HG03442 (cell line): ENCODE measurements around the gene COQ8B.
"Not testable (repeated sequence)": the region's sequence is repeated elsewhere in the genome, so short reads cannot be mapped to it uniquely, and the experiment has no call there.

Experiments
- ATAC-seq: cut with Tn5 transposase; IDR thresholded peaks from one replicate; pipeline ENCODE4 v1.9.1; 2021; ENCODE audit warnings: mild to moderate bottlenecking, moderate library complexity; ENCODE audit not compliant: unreplicated experiment

Gene COQ8B

GRCh38 chr19:40742886-40743285 is 26.2 kb upstream of the COQ8B start:
- ATAC-seq, result no peak

- ATAC-seq, result no peak
Measured at GRCh38 chr19:40742477-40742876, 25.8 kb upstream of the COQ8B start.

GRCh38 chr19:40741527-40742390 is 25.1 kb upstream of the COQ8B start:
- no peak for ATAC-seq

GRCh38 chr19:40740747-40741146 is 24.1 kb upstream of the COQ8B start:
- no peak for ATAC-seq

- ATAC-seq, result no peak
Measured at GRCh38 chr19:40739871-40740703, 23.4 kb upstream of the COQ8B start.

- ATAC-seq, result no peak
Measured at GRCh38 chr19:40739030-40739839, 22.5 kb upstream of the COQ8B start.

- ATAC-seq, result no peak
Measured at GRCh38 chr19:40737102-40737644, 20.5 kb upstream of the COQ8B start.

GRCh38 chr19:40736661-40737060 is 20.0 kb upstream of the COQ8B start:
- ATAC-seq, result no peak

GRCh38 chr19:40735013-40735771 is 18.5 kb upstream of the COQ8B start:
- ATAC-seq, result no peak

GRCh38 chr19:40733149-40733548 is 16.5 kb upstream of the COQ8B start:
- no peak for ATAC-seq

- ATAC-seq, result not testable (repeated sequence)
Measured at GRCh38 chr19:40732304-40732703, 15.6 kb upstream of the COQ8B start.

- ATAC-seq, result not testable (repeated sequence)
Measured at GRCh38 chr19:40730065-40730464, 13.4 kb upstream of the COQ8B start.

- ATAC-seq, result no peak
Measured at GRCh38 chr19:40726279-40726678, 9.6 kb upstream of the COQ8B start.

GRCh38 chr19:40724855-40725254 is 8.2 kb upstream of the COQ8B start:
- ATAC-seq, result no peak

- no peak for ATAC-seq
Measured at GRCh38 chr19:40724315-40724714, 7.6 kb upstream of the COQ8B start.

GRCh38 chr19:40723661-40724254 is 7.1 kb upstream of the COQ8B start:
- ATAC-seq, result no peak

- no peak for ATAC-seq
Measured at GRCh38 chr19:40721936-40722661, 5.4 kb upstream of the COQ8B start.

- ATAC-seq, result no peak
Measured at GRCh38 chr19:40721140-40721486, 4.4 kb upstream of the COQ8B start.

- ATAC-seq, result no peak
Measured at GRCh38 chr19:40719414-40719894, 2.8 kb upstream of the COQ8B start.
